H4 (cell line): ENCODE data around the gene PTGES. TPM values are rescaled to one million over a fixed set of nuclear protein-coding genes. Genes with fewer than 3 reads are reported as not detected.

Source experiments
- DNase-seq: peaks from one replicate; pipeline ENCODE4 v3.0.0-alpha.2; 2015; ENCODE audit warnings: low spot score
- total RNA-seq: library from RNA; depleted of rRNA; stranded (reverse); fragments of >200 nt; shearing (Covaris generic); gene quantifications from 2 replicates; pipeline ENCODE4 v1.2.3, GENCODE V29; 2014

Gene PTGES
- total RNA-seq, 1 experiment from 2014 or later = 13.0 TPM

- no peak for DNase-seq
Observed at GRCh38 chr9:129719135-129719534, 33.7 kb downstream of the PTGES start.

GRCh38 chr9:129718647-129719046, 34.2 kb downstream of the PTGES start:
- no peak for DNase-seq

- no peak for DNase-seq
Observed at GRCh38 chr9:129717991-129718390, 34.9 kb downstream of the PTGES start.

- DNase-seq = no peak
Observed at GRCh38 chr9:129716091-129716490, 36.8 kb downstream of the PTGES start.

- no peak for DNase-seq
Observed at GRCh38 chr9:129714511-129715061, 38.3 kb downstream of the PTGES start.

GRCh38 chr9:129713402-129713679, 39.5 kb downstream of the PTGES start:
- no peak for DNase-seq

- DNase-seq = peak; percentile 79
Observed at GRCh38 chr9:129712634-129713401, 40.0 kb downstream of the PTGES start.

GRCh38 chr9:129710169-129710453, 42.7 kb downstream of the PTGES start:
- no peak for DNase-seq

- DNase-seq = no peak
Observed at GRCh38 chr9:129709438-129710168, 43.2 kb downstream of the PTGES start.

- DNase-seq = no peak
Observed at GRCh38 chr9:129708793-129709192, 44.0 kb downstream of the PTGES start.

- no peak for DNase-seq
Observed at GRCh38 chr9:129704807-129705206, 48.0 kb downstream of the PTGES start.

GRCh38 chr9:129703667-129704355, 49.0 kb downstream of the PTGES start:
- no peak for DNase-seq

- DNase-seq = peak; percentile 87
Observed at GRCh38 chr9:129702589-129703520, 50.0 kb downstream of the PTGES start.

- DNase-seq = no peak
Observed at GRCh38 chr9:129701549-129701948, 51.3 kb downstream of the PTGES start.

- no peak for DNase-seq
Observed at GRCh38 chr9:129701054-129701453, 51.8 kb downstream of the PTGES start.

GRCh38 chr9:129698254-129698757, 54.5 kb downstream of the PTGES start:
- DNase-seq = peak; percentile 41

GRCh38 chr9:129697656-129698253, 55.1 kb downstream of the PTGES start:
- peak; percentile 51 for DNase-seq

GRCh38 chr9:129696944-129697655, 55.7 kb downstream of the PTGES start:
- peak; percentile 63 for DNase-seq

- no peak for DNase-seq
Observed at GRCh38 chr9:129695870-129696269, 57.0 kb downstream of the PTGES start.

GRCh38 chr9:129694243-129694646, 58.6 kb downstream of the PTGES start:
- DNase-seq = peak; percentile 77
